PFSK-1 (cell line): ENCODE data around the gene TAS2R1.

Experiments
- FOXP2 ChIP-seq: optimal IDR thresholded peaks from 2 replicates; pipeline ENCODE3; 2011; ENCODE audit warnings: borderline replicate concordance, control low read depth, inconsistent platforms; ENCODE audit not compliant: insufficient read depth; ENCODE audit errors: extremely low read length, extremely low read depth
- POLR2AphosphoS5 ChIP-seq: IDR thresholded peaks from 2 replicates; pipeline ENCODE4 v1.6.1; 2012; ENCODE audit warnings: low read depth, mild to moderate bottlenecking, control low read depth, low read length, moderate library complexity
- REST ChIP-seq, 2 experiments: IDR thresholded peaks; 2 replicates each; pipeline versions ENCODE4 v1.6.1 to v1.8.0; 2011 to 2012; ENCODE audit warnings: low read depth in 2 of 2, low read length in 2 of 2, control low read depth in 1 of 2, inconsistent platforms in 1 of 2, mild to moderate bottlenecking in 1 of 2, moderate library complexity in 1 of 2; ENCODE audit not compliant: insufficient read depth in 1 of 2
- SIN3A ChIP-seq: IDR thresholded peaks from 2 replicates; pipeline ENCODE4 v1.6.1; 2012; ENCODE audit warnings: mild to moderate bottlenecking, low read length, moderate library complexity, borderline replicate concordance; ENCODE audit not compliant: insufficient read depth
- TAF1 ChIP-seq: IDR thresholded peaks from 2 replicates; pipeline ENCODE4 v1.6.1; 2012; ENCODE audit warnings: low read length, control low read depth, borderline replicate concordance; ENCODE audit not compliant: insufficient read depth

The TAS2R1 gene

GRCh38 chr5:9613360-9613759, 16.8 kb downstream of the TAS2R1 start:
- no peak for TF ChIP-seq POLR2AphosphoS5
- no peak for TF ChIP-seq FOXP2
- no peak for TF ChIP-seq TAF1
- no peak for TF ChIP-seq SIN3A
- TF ChIP-seq REST (IDR thresholded peaks at IDR 0.05; ENCODE audit: insufficient read depth in 1 of 2, low read depth in 2 of 2, low read length in 2 of 2) = no peak

GRCh38 chr5:9610969-9611368, 19.2 kb downstream of the TAS2R1 start:
- no peak for TF ChIP-seq FOXP2

GRCh38 chr5:9610364-9610763, 19.8 kb downstream of the TAS2R1 start:
- TF ChIP-seq REST (IDR thresholded peaks at IDR 0.05; ENCODE audit: insufficient read depth in 1 of 2, low read depth in 2 of 2, low read length in 2 of 2) = no peak
- TF ChIP-seq SIN3A = no peak
- no peak for TF ChIP-seq TAF1
- TF ChIP-seq POLR2AphosphoS5 = no peak
- no peak for TF ChIP-seq FOXP2

DNA sequence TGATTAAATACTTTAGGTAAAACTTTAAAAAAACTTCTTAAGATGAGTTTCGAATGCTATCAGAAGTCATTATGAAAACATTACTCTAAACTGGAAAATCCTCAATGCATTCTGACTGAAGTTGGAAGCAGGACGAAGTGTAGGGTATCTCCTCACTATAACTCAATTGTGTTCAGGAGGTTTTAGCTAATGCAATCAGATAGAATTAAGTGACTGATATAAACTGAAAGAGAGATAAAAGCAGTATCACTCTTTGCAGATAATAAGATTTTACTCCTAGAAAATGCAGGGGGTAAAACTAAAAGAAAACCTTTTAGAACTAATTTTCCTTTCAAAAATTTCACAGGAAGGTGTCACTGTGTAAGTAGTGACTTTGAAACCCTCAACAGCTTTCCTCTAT, 22.1 kb downstream of the TAS2R1 start:
- TF ChIP-seq TAF1 (no peak), SIN3A (no peak), REST (IDR thresholded peaks at IDR 0.05; ENCODE audit: insufficient read depth in 1 of 2, low read depth in 2 of 2, low read length in 2 of 2) (no peak), POLR2AphosphoS5 (no peak), FOXP2 (no peak)

- TF ChIP-seq FOXP2 (no peak), SIN3A (no peak), TAF1 (no peak), REST (IDR thresholded peaks at IDR 0.05; ENCODE audit: insufficient read depth in 1 of 2, low read depth in 2 of 2, low read length in 2 of 2) (no peak), POLR2AphosphoS5 (no peak)
These were observed 24.9 kb downstream of the TAS2R1 start for GRCh38 chr5:9605041-9605838.
